ENCODE data around the gene UGGT1. TPM values are rescaled to one million over a fixed set of nuclear protein-coding genes. Genes with fewer than 3 reads are reported as not detected.
A peak's percentile ranks its signal among the peaks of the same experiment; 100 is the strongest.

The UGGT1 gene
- total RNA-seq, 1 donor from 2014 or later, result 46.6 TPM

- DNase-seq (ENCODE audit: low read depth in 2 of 2), result no peak
These were observed 14.1 kb downstream of the UGGT1 start for GRCh38 chr2:128105072-128105471.

GRCh38 chr2:128108166-128108565, 17.2 kb downstream of the UGGT1 start:
- no peak for DNase-seq (ENCODE audit: low read depth in 2 of 2)

- DNase-seq (ENCODE audit: low read depth in 2 of 2), result no peak
These were observed 18.2 kb downstream of the UGGT1 start for GRCh38 chr2:128109243-128109642.

GRCh38 chr2:128115921-128116623, 25.1 kb downstream of the UGGT1 start:
- DNase-seq (ENCODE audit: low read depth in 2 of 2), result no peak

- no peak for DNase-seq (ENCODE audit: low read depth in 2 of 2)
These were observed 43.6 kb downstream of the UGGT1 start for GRCh38 chr2:128134573-128134972.

- DNase-seq (ENCODE audit: low read depth in 2 of 2), result no peak
These were observed 46.2 kb downstream of the UGGT1 start for GRCh38 chr2:128137094-128137616.

- DNase-seq (ENCODE audit: low read depth in 2 of 2), result no peak
These were observed 48.6 kb downstream of the UGGT1 start for GRCh38 chr2:128139624-128140023.

- DNase-seq (ENCODE audit: low read depth in 2 of 2), result peak; percentile 30 to 64
These were observed 54.7 kb downstream of the UGGT1 start for GRCh38 chr2:128145651-128146050.

GRCh38 chr2:128153786-128154185, 62.8 kb downstream of the UGGT1 start:
- DNase-seq (ENCODE audit: low read depth in 2 of 2), result no peak

GRCh38 chr2:128154225-128154624, 63.2 kb downstream of the UGGT1 start:
- DNase-seq (ENCODE audit: low read depth in 2 of 2), result no peak

GRCh38 chr2:128155970-128156369, 65.0 kb downstream of the UGGT1 start:
- no peak for DNase-seq (ENCODE audit: low read depth in 2 of 2)

- DNase-seq (ENCODE audit: low read depth in 2 of 2), result no peak
These were observed 65.8 kb downstream of the UGGT1 start for GRCh38 chr2:128156812-128157211.

GRCh38 chr2:128157644-128158043, 66.6 kb downstream of the UGGT1 start:
- no peak for DNase-seq (ENCODE audit: low read depth in 2 of 2)

- DNase-seq (ENCODE audit: low read depth in 2 of 2), result no peak
These were observed 67.2 kb downstream of the UGGT1 start for GRCh38 chr2:128158176-128158575.

- no peak for DNase-seq (ENCODE audit: low read depth in 2 of 2)
These were observed 68.4 kb downstream of the UGGT1 start for GRCh38 chr2:128159437-128159836.

- no peak for DNase-seq (ENCODE audit: low read depth in 2 of 2)
These were observed 69.7 kb downstream of the UGGT1 start for GRCh38 chr2:128160616-128161275.

- no peak for DNase-seq (ENCODE audit: low read depth in 2 of 2)
These were observed 71.3 kb downstream of the UGGT1 start for GRCh38 chr2:128162266-128162665.

GRCh38 chr2:128164311-128164710, 73.3 kb downstream of the UGGT1 start:
- DNase-seq (ENCODE audit: low read depth in 2 of 2), result no peak

GRCh38 chr2:128166746-128167353, 75.8 kb downstream of the UGGT1 start:
- no peak for DNase-seq (ENCODE audit: low read depth in 2 of 2)

- no peak for DNase-seq (ENCODE audit: low read depth in 2 of 2)
These were observed 78.1 kb downstream of the UGGT1 start for GRCh38 chr2:128169094-128169493.

- peak; percentile 77 to 85 for DNase-seq (ENCODE audit: low read depth in 2 of 2)
These were observed 78.5 kb downstream of the UGGT1 start for GRCh38 chr2:128169497-128169896.

- DNase-seq (ENCODE audit: low read depth in 2 of 2), result no peak
These were observed 79.1 kb downstream of the UGGT1 start for GRCh38 chr2:128169933-128170709.

Measured in dermis microvascular lymphatic vessel endothelial cell (primary cell).